Measurements from ENCODE around the gene CALML5.

CALML5 gene

GRCh38 chr10:5499493-5500140, at the start of gene CALML5:
TSS of gene CALML5 (minus strand) at chr10:5499570. CDS start at chr10:5499438, 132 bp downstream.
- DNase-seq: no peak

GRCh38 chr10:5547931-5548660, 48.7 kb upstream of the CALML5 start:
- DNase-seq: no peak

GRCh38 chr10:5547681-5547930, 48.2 kb upstream of the CALML5 start:
- no peak for DNase-seq

GRCh38 chr10:5546891-5547680, 47.7 kb upstream of the CALML5 start:
- DNase-seq: no peak

GRCh38 chr10:5545778-5546710, 46.7 kb upstream of the CALML5 start:
- no peak for DNase-seq

- DNase-seq: no peak
Observed at GRCh38 chr10:5545426-5545777, 46.0 kb upstream of the CALML5 start.

GRCh38 chr10:5545011-5545410, 45.6 kb upstream of the CALML5 start:
- no peak for DNase-seq

- DNase-seq: no peak
Observed at GRCh38 chr10:5544216-5544805, 44.9 kb upstream of the CALML5 start.

- no peak for DNase-seq
Observed at GRCh38 chr10:5543623-5544022, 44.3 kb upstream of the CALML5 start.

- DNase-seq: no peak
Observed at GRCh38 chr10:5542100-5542499, 42.7 kb upstream of the CALML5 start.

GRCh38 chr10:5540891-5541290, 41.5 kb upstream of the CALML5 start:
- DNase-seq: no peak

GRCh38 chr10:5540080-5540479, 40.7 kb upstream of the CALML5 start:
- no peak for DNase-seq

- DNase-seq: no peak
Observed at GRCh38 chr10:5538892-5539651, 39.7 kb upstream of the CALML5 start.

GRCh38 chr10:5538446-5538845, 39.1 kb upstream of the CALML5 start:
- no peak for DNase-seq

GRCh38 chr10:5537684-5538083, 38.3 kb upstream of the CALML5 start:
- DNase-seq: no peak

GRCh38 chr10:5536486-5537081, 37.2 kb upstream of the CALML5 start:
- no peak for DNase-seq

- no peak for DNase-seq
Observed at GRCh38 chr10:5534880-5535856, 35.8 kb upstream of the CALML5 start.

- DNase-seq: no peak
Observed at GRCh38 chr10:5534051-5534821, 34.9 kb upstream of the CALML5 start.

- DNase-seq: no peak
Observed at GRCh38 chr10:5533098-5533731, 33.8 kb upstream of the CALML5 start.
